ENCODE measurements around the gene TSPAN8.
"Not testable (repeated sequence)": the region's sequence is repeated elsewhere in the genome, so short reads cannot be mapped to it uniquely, and the experiment has no call there.

Gene TSPAN8

GRCh38 chr12:71162832-71163763 lies 5.3 kb upstream of the TSPAN8 start:
- no peak for DNase-seq

- no peak for DNase-seq
Observed at GRCh38 chr12:71161591-71161990, 3.8 kb upstream of the TSPAN8 start.

DNA sequence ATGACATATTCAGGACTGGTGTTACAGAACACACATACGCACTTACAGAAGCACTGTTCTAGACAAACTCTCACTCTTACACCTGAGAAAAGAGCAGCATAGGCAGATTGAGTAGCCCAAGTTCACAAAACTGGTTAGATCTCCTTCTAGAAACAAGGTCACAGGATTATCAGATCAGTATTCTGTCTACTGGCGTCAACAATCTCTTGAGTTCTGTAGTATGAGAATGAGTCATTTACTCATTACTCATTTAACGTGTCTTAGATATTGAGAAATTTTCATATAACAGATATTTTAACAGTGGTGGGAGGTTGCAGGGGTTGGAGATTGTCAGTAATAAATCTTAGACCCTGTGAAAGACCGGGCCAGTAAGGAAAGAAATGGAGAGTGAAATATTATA lies 2.8 kb upstream of the TSPAN8 start:
- no peak for DNase-seq

DNA sequence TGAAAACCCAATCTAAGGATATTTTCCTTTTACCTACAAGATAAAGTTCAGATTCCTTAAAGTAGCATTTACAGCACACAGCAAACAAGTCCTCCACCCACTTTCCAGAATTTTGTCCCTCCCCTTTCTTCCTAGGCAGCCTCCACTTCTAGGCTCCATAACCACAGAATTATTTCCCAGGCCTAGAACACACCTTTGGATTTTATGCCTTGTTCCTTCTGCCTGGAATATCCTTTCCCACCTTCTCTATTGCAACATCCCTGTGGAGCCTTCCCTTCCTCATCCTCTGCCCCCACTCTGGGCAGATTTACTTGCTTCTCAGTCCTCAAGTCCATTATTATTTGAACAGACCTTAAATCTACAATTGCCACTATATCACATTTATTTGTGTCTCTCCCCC lies 2.1 kb upstream of the TSPAN8 start:
- DNase-seq = no peak

GRCh38 chr12:71159264-71159663 lies 1.5 kb upstream of the TSPAN8 start:
- no peak for DNase-seq

- no peak for DNase-seq
Observed at GRCh38 chr12:71158361-71158882, 623 bp upstream of the TSPAN8 start.

GRCh38 chr12:71155225-71155624 lies 2.6 kb downstream of the TSPAN8 start:
- DNase-seq = no peak

DNA sequence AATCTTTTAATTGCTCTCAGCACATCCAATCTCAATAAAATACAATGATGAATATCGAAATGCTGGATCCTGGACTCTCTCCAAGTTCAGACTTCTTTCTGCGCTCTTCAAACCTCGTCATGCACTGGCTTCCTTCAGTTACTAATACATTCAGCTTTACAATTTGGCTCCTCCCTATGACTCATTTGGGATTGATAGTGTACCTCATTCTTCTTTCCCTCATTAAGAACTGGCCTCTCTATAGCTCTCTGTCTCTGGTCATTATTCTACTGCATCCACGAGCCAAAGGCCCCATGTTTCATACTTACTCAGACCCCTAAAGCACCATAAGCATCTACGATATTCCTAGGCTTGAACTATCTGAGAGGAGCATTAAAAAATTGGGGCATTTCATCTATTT lies 4.9 kb downstream of the TSPAN8 start:
- no peak for DNase-seq

GRCh38 chr12:71150041-71150440 lies 7.8 kb downstream of the TSPAN8 start:
- not testable (repeated sequence) for DNase-seq

GRCh38 chr12:71144682-71145081 lies 13.1 kb downstream of the TSPAN8 start:
- no peak for DNase-seq

DNA sequence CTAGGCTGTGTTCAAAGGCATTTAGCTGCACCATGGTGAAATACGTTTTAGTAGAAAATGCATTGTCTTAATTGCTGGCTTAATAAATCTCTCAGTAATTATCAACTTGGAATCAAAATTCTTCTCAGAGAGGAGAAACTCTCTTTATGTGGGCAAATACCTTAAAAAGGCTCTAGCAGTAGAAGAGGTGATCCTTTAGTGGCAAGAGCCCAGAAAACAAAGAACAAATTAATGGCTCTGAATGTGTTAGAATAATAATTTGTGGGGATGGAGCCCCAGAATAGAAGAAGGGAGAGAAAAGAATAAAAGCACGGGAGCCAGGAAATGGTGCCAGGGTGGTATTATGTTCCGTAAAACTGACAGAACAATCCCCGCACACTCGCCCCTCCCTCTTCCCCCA lies 14.8 kb downstream of the TSPAN8 start:
- no peak for DNase-seq

DNA sequence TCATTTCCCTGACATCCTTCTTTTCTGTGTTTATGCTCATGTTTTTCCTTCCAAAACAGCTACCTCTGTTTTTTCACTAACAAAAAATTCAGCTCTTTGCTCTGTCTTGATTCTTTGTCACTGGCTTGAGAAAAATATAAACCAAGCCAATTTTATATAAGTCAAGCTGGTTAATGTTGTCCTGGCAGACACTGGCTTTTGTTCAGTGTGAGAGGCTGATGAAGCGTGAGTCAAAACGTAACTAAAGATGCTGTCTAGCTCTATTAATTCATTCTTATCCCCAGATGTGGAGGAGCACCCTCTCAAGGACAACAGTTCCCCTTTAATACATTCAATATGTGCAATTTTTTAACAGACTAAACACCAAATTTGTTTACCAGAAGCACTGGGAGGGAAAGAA lies 15.8 kb downstream of the TSPAN8 start:
- DNase-seq = no peak

DNA sequence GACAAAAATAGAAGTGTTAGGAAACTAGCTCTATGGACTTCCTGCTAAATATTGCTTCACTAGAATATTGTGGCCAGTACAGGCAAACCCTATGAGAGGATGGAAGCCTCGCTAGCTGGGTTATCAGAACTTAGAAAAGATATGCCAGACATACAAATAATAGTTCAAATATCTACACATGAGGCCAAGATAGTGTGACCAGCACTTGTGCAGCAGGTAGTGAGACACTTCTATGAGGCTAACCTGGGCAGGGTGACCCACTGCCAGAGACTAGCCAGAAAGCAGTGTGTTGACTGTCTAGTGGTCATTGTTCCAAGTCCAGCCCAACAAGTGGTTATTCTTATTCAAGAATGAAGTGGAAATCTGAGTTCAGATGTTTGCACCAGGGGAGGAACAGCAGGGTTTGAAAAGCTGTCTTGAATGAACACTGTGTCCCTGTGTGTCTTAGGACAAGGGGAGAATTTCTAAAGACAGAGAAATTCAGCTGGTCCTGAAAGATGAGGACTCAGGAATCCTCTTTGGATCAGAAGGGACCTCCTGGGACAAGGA lies 16.3 kb downstream of the TSPAN8 start:
- DNase-seq = no peak

- DNase-seq = no peak
Observed at GRCh38 chr12:71139153-71139735, 18.6 kb downstream of the TSPAN8 start.

GRCh38 chr12:71138011-71138410 lies 19.8 kb downstream of the TSPAN8 start:
- DNase-seq = no peak

- DNase-seq = no peak
Observed at GRCh38 chr12:71135812-71136176, 22.0 kb downstream of the TSPAN8 start.

GRCh38 chr12:71135077-71135811 lies 22.6 kb downstream of the TSPAN8 start:
- no peak for DNase-seq

- DNase-seq = no peak
Observed at GRCh38 chr12:71134405-71134804, 23.4 kb downstream of the TSPAN8 start.

- no peak for DNase-seq
Observed at GRCh38 chr12:71130521-71131069, 27.2 kb downstream of the TSPAN8 start.

DNA sequence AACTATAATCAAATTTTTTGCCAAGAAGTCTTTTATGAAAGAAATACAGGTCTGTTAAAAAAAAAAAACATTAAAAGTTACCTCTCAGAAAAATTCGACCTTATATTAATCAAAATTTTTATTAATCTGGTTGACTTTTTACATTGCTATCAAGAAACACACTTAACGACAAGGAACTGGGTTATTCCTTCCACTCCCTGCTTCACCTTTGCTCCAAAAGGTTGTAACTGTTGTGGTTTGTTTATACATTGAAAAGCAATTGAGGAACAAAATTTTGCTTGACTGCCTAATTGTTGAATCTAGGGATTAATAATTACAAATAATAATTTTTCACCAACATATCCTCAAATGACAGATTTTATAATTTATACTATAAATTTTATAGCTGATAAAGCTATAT lies 28.4 kb downstream of the TSPAN8 start:
- no peak for DNase-seq

DNA sequence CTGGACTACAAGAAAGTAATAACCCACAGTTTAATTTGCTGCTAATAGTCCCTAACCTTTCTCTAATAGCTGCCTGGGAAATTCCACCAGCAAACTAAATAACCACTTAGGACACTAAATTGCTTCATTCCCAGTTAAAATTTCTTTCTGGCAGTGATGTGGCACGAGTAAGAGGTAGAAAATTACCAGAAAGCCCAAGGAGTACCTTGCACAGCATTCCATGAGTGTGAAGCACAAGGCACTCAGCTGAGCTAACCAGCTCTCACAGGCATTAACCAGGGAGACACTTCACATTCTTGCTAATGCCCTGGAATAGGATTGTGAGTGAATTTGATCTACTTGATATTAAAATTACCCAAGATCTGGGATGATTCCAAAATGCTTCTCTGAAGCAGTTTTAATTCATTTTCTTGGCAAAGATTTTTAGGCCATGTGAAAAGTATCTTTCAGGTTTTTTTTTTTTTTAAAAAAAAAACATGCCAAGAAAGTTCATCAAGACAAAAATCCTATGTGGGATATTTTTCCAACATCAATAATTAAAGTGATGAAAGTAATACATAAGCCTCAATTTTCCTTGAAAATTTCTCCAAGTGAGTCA lies 29.5 kb downstream of the TSPAN8 start:
- no peak for DNase-seq

DNA sequence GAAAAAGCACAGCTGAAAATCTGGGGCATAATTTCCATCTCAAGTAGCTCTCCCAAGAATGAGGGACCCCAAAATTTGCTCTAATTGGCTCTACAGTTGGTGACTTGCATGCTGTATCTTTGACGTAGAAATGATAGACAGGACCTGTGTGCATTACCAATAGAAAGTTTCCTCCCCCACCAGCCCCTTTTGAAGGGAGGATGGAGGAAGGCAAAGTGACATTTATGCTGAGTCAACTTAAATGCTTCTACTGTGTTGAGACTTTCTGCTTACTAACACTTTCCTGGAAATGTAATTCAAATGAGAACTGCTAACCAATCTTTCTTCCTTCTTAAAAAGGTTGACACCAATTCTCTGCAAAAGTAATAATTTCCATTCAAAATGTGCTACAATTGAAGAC lies 31.9 kb downstream of the TSPAN8 start:
- no peak for DNase-seq

DNA sequence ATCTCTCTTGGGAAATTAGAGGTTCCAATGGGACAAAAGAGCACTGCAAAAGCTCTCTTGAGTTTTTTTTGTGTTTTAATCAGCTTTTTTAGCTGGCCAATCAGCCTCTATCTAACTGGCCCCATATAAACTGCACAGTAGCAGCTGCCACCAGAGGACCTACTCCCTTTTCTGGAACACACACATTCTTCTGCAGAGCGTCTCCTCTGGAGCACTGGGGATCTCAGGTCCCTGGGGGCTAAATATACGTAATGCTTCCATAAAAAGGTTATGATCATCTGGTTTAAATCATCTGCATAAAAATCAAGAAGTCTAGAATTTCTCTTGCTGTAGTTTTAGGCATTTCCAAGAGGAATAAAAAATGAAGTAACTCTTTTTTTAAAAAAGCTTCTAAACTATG lies 32.3 kb downstream of the TSPAN8 start:
- DNase-seq = no peak

All from DMS79 treated with DMSO at 0.1 percent for 48 hours (cell line).